GM12878 (cell line): Measurements from ENCODE around the gene MYH7B. TPM values are rescaled to one million over a fixed set of nuclear protein-coding genes. Genes with fewer than 3 reads are reported as not detected.

Source experiments
- ATAC-seq: fragments of 200-7000 bp; cut with Tn5 transposase; 3 replicates; pipeline ENCODE4 v1.9.1; 2020; ENCODE audit warnings: mild to moderate bottlenecking, moderate library complexity
- BruUV-seq: library from RNA; stranded (reverse); fragments of 400-500 nt; replicated peaks from 2 replicates; lab custom pipeline; 2021; lab: Mats Ljungman, UMichigan
- CTCF ChIA-PET: fragments of 300-600 bp; sonication (Branson Sonifier 250); formaldehyde crosslinking; extraction: SDS; loops from one replicate; lab custom pipeline; 2021; ENCODE audit warnings: inconsistent platforms; lab: Yijun Ruan, JAX
- POLR2A ChIA-PET: fragments of 350-600 bp; formaldehyde crosslinking; extraction: SDS; loops from one replicate; lab custom pipeline; 2021; ENCODE audit warnings: inconsistent platforms; lab: Charles Lee
- RAD21 ChIA-PET: fragments of 300-600 bp; sonication (Branson Sonifier 250); formaldehyde crosslinking; loops from one replicate; lab custom pipeline; 2023; ENCODE audit warnings: antibody characterized with exemption; ENCODE audit not compliant: unreplicated experiment; lab: Charles Lee
- SMC1A ChIA-PET: fragments of 300-600 bp; sonication (Branson Sonifier 250); formaldehyde crosslinking; loops from one replicate; lab custom pipeline; 2023; ENCODE audit not compliant: unreplicated experiment, uncharacterized antibody; lab: Charles Lee
- DNase-seq: peaks from one replicate; pipeline ENCODE4 v3.0.0-alpha.2; 2011; ENCODE audit warnings: low read depth, low spot score
- FAIRE-seq: peaks from 3 replicates; lab custom pipeline; 2011; peaks lifted over from hg19 to GRCh38; lab: Jason Lieb, UNC
- H2AFZ ChIP-seq: 2 replicates; pipeline ENCODE4 v1.6.0; 2011; ENCODE audit warnings: low read depth, low read length, control low read depth; ENCODE audit not compliant: control insufficient read depth
- H3K27ac ChIP-seq: 2 replicates; pipeline ENCODE4 v1.5.1; 2011; ENCODE audit warnings: control low read depth; ENCODE audit not compliant: control insufficient read depth, insufficient read depth
- H3K27me3 ChIP-seq, 2 experiments: replicated peaks in 1 of 2; 2 replicates each; pipeline versions ENCODE4 v1.6.0 to v1.6.1; 2011; ENCODE audit warnings: low read length in 1 of 2; ENCODE audit not compliant: control insufficient read depth in 2 of 2, insufficient read depth in 2 of 2
- H3K36me3 ChIP-seq, 2 experiments: 2 replicates each; pipeline ENCODE4 v1.5.1; 2011; ENCODE audit warnings: low read length in 1 of 2; ENCODE audit not compliant: control insufficient read depth in 2 of 2, insufficient read depth in 2 of 2
- H3K4me1 ChIP-seq: 2 replicates; pipeline ENCODE4 v1.6.1; 2011; ENCODE audit warnings: mild to moderate bottlenecking, low read length, moderate library complexity, mixed read lengths; ENCODE audit not compliant: control insufficient read depth, insufficient read depth
- H3K4me2 ChIP-seq: 2 replicates; pipeline ENCODE4 v1.6.0; 2011; ENCODE audit warnings: control low read depth; ENCODE audit not compliant: control insufficient read depth, insufficient read depth
- H3K4me3 ChIP-seq: fragments of 200-600 bp; sonication (generic); 2 replicates; pipeline ENCODE4 v1.5.1; 2016
- H3K79me2 ChIP-seq: 2 replicates; pipeline ENCODE4 v1.6.0; 2011; ENCODE audit warnings: low read length; ENCODE audit not compliant: control insufficient read depth, insufficient read depth
- H3K9ac ChIP-seq: 2 replicates; pipeline ENCODE4 v1.8.0; 2011; ENCODE audit warnings: low read length, control low read depth, mixed read lengths; ENCODE audit not compliant: control insufficient read depth, insufficient read depth
- H3K9me3 ChIP-seq: replicated peaks from 3 replicates; pipeline ENCODE4 v1.5.1; 2011; ENCODE audit warnings: mild to moderate bottlenecking, low read length; ENCODE audit not compliant: control insufficient read depth, insufficient read depth
- H4K20me1 ChIP-seq: 2 replicates; pipeline ENCODE4 v1.6.0; 2011; ENCODE audit not compliant: control insufficient read depth, insufficient read depth
- MEF2B ChIP-seq: fragments of 450-650 bp; IDR thresholded peaks from 2 replicates; pipeline ENCODE4 v1.6.1; 2018; ENCODE audit warnings: mild to moderate bottlenecking, moderate library complexity; ENCODE audit not compliant: partially characterized antibody, poor library complexity, severe bottlenecking
- POLR2A ChIP-seq: IDR thresholded peaks from 2 replicates; pipeline ENCODE4 v1.6.1; 2011; ENCODE audit warnings: low read depth, mild to moderate bottlenecking, low read length
- SMARCA5 ChIP-seq: fragments of 450-650 bp; IDR thresholded peaks from 2 replicates; pipeline ENCODE4 v1.6.1; 2017; ENCODE audit warnings: mild to moderate bottlenecking
- WRNIP1 ChIP-seq: IDR thresholded peaks from 2 replicates; pipeline ENCODE4 v1.6.1; 2011; ENCODE audit warnings: low read depth, low read length, improper control_type of control experiment, borderline replicate concordance
- WGBS: methylation state at CpG from one replicate; pipeline ENCODE4 v1.1.6; 2016; ENCODE audit warnings: low lambda C conversion rate; ENCODE audit not compliant: insufficient replicate concordance, insufficient coverage; ENCODE audit errors: missing lambda C conversion rate; 5-methylcytosine and 5-hydroxymethylcytosine counted together
- in situ Hi-C: fragments of 300-500 bp; cut with MboI; formaldehyde crosslinking; loops from 9 replicates; pipeline ENCODE4 v1.14.3; 2018; ENCODE audit warnings: mixed read lengths
- intact Hi-C: fragments of 100-400 bp; cut with micrococcal nuclease; formaldehyde crosslinking; loops from one replicate; pipeline ENCODE4 v1.14.2; 2022; ENCODE audit not compliant: unreplicated experiment
- polyA plus RNA-seq, 11 experiments: library from polyadenylated mRNA; depleted of rRNA in 4 of 11; unstranded in 6 of 11; stranded (reverse) in 5 of 11; fragments of >200 nt; fragmentation: Nextera tagmentation in 4 of 11; fragmentation: Illumina TruSeq in 1 of 11; extraction: Ambion mirVana in 4 of 11; extraction: Trizol in 1 of 11; gene quantifications; 1 replicate in 1 of 11; 2 replicates in 10 of 11; pipeline versions ENCODE4 v1.2.1 to v1.2.3, GENCODE V29; 2011 to 2016; ENCODE audit warnings: inconsistent platforms in 2 of 11, missing spikeins in 2 of 11, low read depth in 1 of 11
- total RNA-seq, 4 experiments: library from RNA; depleted of rRNA in 3 of 4; stranded (reverse); fragments of >200 nt in 3 of 4; fragmentation: Illumina TruSeq in 1 of 4; extraction: Trizol in 1 of 4; gene quantifications; 2 replicates each; pipeline versions ENCODE4 v1.2.1 to v1.2.3, GENCODE V29; 2013 to 2021
- TF ChIP-seq, protein P1 (sequence below): IDR thresholded peaks from 2 replicates; pipeline ENCODE4 v1.6.1; 2012; ENCODE audit warnings: low read depth, low read length, improper control_type of control experiment
- TF ChIP-seq, protein P2 (sequence below): fragments of 450-650 bp; IDR thresholded peaks from 2 replicates; pipeline ENCODE4 v1.6.1; 2018; ENCODE audit warnings: mild to moderate bottlenecking, low read depth, moderate library complexity; ENCODE audit not compliant: partially characterized antibody
- TF ChIP-seq, protein P3 (sequence below): fragments of 450-650 bp; formaldehyde crosslinking; IDR thresholded peaks from 2 replicates; pipeline ENCODE4 v1.4.0; 2022; ENCODE audit warnings: mild to moderate bottlenecking, moderate library complexity

The MYH7B gene
- total and polyA plus RNA-seq, 10 of the 15 experiments (the other 5 are each of a cell fraction or from before 2014, with no cell fraction given): 0.01 to 0.40 (median 0.20) TPM; not detected in 3

DNA sequence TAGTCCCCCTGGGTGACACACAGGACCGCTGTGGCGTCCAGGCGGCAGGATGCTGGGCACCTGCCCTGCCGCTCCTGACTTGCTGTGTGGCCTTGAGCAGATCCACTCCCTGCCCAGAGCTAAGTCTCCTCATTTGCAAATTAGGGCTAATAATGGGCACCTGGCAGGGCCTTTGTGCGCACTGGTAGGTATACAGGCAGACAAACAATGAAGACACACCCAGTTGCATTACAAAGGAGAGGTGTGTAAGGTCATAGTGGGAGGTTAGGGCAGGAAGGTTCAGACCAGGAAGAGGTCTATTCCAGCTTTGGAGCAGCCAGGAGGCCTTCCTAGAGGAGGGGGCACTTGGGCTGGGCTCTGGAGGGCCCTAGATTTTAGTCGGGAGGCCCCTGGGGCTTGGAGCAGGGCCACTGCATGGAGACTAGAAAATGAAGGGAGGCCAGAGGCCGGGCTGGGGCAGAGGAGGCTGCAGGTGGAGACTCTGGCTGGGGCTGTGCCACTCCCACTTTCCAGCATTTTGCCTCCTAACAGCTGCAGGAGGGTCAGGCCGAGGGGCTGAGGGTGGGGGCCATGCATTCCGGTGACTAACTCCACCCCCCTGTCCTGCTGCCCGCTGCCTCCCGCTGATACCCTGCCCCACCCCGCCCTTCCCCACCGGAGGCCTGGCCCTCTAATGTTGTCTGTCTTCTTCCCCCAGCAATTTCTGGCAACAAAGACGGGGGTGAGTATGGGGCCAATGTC lies 28.5 kb downstream of the MYH7B start:
- H3K4me3 ChIP-seq: no peak overlapping the region
- TF ChIP-seq, protein P1, sequence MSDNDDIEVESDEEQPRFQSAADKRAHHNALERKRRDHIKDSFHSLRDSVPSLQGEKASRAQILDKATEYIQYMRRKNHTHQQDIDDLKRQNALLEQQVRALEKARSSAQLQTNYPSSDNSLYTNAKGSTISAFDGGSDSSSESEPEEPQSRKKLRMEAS: no peak
- TF ChIP-seq, protein P2, sequence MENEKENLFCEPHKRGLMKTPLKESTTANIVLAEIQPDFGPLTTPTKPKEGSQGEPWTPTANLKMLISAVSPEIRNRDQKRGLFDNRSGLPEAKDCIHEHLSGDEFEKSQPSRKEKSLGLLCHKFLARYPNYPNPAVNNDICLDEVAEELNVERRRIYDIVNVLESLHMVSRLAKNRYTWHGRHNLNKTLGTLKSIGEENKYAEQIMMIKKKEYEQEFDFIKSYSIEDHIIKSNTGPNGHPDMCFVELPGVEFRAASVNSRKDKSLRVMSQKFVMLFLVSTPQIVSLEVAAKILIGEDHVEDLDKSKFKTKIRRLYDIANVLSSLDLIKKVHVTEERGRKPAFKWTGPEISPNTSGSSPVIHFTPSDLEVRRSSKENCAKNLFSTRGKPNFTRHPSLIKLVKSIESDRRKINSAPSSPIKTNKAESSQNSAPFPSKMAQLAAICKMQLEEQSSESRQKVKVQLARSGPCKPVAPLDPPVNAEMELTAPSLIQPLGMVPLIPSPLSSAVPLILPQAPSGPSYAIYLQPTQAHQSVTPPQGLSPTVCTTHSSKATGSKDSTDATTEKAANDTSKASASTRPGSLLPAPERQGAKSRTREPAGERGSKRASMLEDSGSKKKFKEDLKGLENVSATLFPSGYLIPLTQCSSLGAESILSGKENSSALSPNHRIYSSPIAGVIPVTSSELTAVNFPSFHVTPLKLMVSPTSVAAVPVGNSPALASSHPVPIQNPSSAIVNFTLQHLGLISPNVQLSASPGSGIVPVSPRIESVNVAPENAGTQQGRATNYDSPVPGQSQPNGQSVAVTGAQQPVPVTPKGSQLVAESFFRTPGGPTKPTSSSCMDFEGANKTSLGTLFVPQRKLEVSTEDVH: no peak
- TF ChIP-seq, protein P3, sequence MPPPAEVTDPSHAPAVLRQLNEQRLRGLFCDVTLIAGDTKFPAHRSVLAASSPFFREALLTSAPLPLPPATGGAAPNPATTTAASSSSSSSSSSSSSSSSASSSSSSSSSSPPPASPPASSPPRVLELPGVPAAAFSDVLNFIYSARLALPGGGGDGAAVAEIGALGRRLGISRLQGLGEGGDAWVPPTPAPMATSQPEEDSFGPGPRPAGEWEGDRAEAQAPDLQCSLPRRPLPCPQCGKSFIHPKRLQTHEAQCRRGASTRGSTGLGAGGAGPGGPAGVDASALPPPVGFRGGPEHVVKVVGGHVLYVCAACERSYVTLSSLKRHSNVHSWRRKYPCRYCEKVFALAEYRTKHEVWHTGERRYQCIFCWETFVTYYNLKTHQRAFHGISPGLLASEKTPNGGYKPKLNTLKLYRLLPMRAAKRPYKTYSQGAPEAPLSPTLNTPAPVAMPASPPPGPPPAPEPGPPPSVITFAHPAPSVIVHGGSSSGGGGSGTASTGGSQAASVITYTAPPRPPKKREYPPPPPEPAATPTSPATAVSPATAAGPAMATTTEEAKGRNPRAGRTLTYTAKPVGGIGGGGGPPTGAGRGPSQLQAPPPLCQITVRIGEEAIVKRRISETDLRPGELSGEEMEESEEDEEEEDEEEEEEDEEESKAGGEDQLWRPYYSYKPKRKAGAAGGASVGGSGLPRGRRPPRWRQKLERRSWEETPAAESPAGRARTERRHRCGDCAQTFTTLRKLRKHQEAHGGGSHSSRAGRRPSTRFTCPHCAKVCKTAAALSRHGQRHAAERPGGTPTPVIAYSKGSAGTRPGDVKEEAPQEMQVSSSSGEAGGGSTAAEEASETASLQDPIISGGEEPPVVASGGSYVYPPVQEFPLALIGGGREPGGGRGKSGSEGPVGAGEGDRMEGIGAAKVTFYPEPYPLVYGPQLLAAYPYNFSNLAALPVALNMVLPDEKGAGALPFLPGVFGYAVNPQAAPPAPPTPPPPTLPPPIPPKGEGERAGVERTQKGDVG (CRISPR knock-in tag): no peak
- TF ChIP-seq POLR2A: no peak
- no peak for TF ChIP-seq WRNIP1
- no peak for TF ChIP-seq MEF2B
- no peak for TF ChIP-seq SMARCA5
- H2AFZ ChIP-seq: no peak overlapping the region
- H3K9ac ChIP-seq: no peak overlapping the region
- no peaks in the 10 kb centered on the region for H3K36me3 ChIP-seq
- FAIRE-seq: no peak
- no peak for DNase-seq
- H3K4me1 ChIP-seq: no peaks in the 10 kb centered on the region
- H3K27me3 ChIP-seq: no peaks in the 10 kb centered on the region
- 48% methylated on average over 7 of the region's 14 CpGs for WGBS
- ChIA-PET RAD21 (no interaction called here), POLR2A (no interaction called here), CTCF (no interaction called here), SMC1A (no interaction called here)
- intact Hi-C loops (no loop called here), in situ Hi-C loops (no loop called here)
- H3K27ac ChIP-seq: no peak overlapping the region
- H4K20me1 ChIP-seq: no peaks in the 10 kb centered on the region
- no peak; the same call in 2 of the 3 replicates for ATAC-seq
- no peak overlapping the region for H3K4me2 ChIP-seq
- H3K79me2 ChIP-seq: no peaks in the 10 kb centered on the region
- no TSS peak for BruUV-seq
- no peaks in the 10 kb centered on the region for H3K9me3 ChIP-seq
